Cardiac fibroblast (primary cell): ENCODE results near the gene PANX2.

Source experiments
- DNase-seq, 2 donors: peaks; one replicate each; pipeline versions ENCODE4 v3.0.0 to v3.0.0-alpha.2; 2010; ENCODE audit warnings: low read depth in 2 of 2
- H3K4me3 ChIP-seq, 2 donors: replicated peaks in 1 of 2; 1 replicate in 1 of 2; 2 replicates in 1 of 2; pipeline ENCODE4 v1.5.1; 2011; ENCODE audit warnings: low read depth in 2 of 2, low read length in 2 of 2, mild to moderate bottlenecking in 2 of 2, moderate library complexity in 1 of 2
- TF ChIP-seq, protein P1 (sequence below): IDR thresholded peaks from one replicate; pipeline ENCODE4 v1.5.1; 2011; ENCODE audit warnings: low read depth, mild to moderate bottlenecking, low read length, inconsistent platforms

Gene PANX2

DNA sequence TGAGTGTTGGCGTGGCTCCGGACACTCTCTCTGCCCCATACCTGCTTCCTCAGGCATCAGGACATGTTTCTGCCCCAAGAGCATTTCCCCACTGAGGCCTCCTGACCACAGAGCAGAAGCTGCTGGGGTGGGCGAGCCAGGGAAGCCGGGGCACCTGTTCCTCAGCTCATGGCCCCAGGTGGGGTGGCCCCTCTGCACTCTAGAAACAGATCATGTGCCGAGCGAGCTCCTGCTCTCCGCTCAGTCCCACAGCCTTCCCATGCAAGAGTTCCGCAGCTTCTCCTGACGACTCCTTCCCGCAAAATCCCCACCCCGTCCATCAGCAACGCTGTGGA lies 22.4 kb upstream of the PANX2 start:
- TF ChIP-seq, protein P1, sequence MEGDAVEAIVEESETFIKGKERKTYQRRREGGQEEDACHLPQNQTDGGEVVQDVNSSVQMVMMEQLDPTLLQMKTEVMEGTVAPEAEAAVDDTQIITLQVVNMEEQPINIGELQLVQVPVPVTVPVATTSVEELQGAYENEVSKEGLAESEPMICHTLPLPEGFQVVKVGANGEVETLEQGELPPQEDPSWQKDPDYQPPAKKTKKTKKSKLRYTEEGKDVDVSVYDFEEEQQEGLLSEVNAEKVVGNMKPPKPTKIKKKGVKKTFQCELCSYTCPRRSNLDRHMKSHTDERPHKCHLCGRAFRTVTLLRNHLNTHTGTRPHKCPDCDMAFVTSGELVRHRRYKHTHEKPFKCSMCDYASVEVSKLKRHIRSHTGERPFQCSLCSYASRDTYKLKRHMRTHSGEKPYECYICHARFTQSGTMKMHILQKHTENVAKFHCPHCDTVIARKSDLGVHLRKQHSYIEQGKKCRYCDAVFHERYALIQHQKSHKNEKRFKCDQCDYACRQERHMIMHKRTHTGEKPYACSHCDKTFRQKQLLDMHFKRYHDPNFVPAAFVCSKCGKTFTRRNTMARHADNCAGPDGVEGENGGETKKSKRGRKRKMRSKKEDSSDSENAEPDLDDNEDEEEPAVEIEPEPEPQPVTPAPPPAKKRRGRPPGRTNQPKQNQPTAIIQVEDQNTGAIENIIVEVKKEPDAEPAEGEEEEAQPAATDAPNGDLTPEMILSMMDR: no peak
- DNase-seq: no peak
- H3K4me3 ChIP-seq: no peak overlapping the region

DNA sequence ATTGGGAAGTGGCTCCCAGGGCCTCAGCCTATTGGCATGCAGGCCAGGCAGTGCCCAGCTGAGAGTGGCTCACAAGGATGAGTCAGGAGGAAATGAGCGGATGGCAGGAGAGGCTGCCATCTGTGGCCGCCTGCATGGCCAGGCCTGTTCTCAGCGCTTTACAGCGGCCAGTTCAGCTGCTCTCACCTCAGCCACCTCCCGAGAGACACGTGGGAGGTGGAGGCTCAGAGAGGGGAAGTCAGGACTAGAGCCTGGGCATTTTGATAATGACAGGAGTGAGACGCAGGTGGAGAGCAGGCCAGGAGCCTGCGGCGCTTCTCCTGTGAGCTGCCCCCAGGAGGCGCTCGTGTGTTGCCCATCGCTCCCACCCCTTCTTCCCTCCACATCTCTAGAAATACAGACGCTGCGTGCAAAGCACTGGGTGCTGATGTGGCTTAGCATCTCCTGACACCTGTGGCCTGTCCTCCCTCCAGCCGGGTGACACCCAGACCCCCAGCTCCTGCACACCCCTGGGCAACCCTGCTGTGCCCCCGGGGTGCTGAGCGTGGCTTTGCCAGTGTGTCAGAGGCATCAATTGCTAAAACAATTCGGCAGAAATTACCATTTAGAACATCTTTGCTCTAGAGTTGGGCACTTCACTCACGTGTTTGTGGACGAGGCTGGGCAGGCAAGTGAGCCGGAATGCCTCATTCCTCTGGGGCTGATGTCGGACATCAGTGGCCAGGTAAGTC lies 21.4 kb upstream of the PANX2 start:
- H3K4me3 ChIP-seq: no peak overlapping the region
- TF ChIP-seq, protein P1: peak; percentile 79
- peak; percentile 56 for DNase-seq

DNA sequence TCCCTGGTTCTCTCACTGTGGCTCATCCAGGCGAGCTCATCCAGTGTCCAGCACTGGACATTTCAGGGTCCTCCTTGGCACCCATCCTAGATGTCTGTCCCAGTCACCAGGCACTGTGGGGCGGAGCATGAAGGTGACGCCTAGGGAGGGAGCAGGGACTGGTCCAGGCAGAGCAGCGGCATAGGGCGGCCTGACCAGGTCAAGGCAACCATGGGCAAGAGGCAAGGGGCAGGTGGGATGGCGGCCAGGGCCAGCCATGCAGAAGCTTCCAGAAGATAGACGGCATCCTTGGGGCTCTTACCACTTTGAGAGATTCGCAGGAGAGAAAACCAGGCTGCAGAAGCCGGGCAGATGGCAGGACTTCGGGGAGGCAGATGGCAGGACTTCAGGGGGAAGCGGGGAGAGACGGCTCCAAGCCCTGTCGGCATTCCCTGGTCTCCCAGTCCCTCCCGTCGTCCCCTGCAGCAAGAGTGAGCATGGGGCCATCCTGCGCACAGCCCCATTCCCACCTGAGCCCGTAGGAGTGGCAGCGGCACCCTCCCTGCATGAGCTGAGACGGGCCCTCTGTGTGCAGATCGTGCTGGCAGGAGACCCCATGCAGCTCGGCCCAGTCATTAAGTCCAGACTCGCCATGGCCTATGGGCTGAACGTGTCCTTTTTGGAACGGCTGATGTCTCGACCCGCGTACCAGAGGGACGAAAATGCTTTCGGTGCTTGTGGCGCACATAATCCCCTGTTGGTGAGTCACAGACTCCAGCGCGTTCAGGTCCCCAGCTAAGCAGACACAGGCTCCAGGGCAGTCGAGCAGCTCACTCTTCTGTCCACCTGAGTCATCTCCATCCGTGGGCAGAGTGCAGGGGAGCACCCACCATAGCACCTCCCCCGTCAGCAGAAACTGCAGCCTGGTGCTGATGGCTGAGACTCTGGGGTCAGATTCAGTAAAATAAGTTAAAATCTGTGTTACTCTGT lies 20.1 kb upstream of the PANX2 start:
- DNase-seq: no peak
- no peak overlapping the region for H3K4me3 ChIP-seq
- TF ChIP-seq, protein P1: no peak

DNA sequence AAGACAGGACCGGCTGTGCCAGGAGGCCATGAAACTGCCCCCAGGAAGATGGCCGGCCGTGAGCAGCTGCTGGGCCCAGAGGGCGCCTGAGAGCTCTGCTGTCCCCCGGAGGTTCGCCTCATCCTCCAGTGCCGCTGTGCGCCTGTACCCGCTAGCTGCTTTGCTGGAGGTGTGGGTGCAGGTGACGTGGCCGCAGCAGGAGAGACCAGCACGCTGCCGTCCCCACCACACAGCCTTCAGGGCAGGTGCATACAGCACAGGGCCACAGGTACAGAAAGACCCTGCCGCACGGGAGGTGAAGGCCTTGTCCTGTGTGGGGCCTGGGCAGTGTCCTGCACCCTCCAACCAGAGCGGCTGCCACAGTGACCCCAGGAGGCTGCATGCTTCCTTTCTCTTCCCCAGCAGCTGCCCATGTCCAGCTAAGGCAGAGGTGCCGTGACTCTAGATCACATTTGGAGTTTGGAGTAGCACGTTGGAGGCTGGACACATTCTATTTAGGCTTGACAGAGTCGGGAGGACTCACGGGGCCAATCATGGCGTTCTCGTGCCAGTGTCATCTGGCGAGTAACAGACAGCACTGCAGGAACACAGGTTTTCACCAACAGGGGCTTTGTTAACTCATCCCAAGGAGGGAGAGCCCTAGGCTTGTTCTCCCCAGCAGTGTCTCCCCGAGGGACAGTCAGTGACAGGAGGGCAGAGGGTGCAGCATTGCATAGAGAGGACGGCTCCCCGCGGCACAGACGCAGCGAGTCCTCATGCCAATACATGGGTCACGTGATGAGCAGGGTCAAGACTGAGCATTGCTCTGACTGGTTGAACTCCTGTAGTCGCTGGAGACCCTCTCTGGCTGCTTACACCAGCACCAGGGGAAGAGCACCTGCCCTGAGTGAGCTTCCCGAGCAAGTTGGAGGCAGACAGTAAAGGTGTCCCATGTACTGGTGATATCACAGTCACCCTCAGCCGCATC lies 18.7 kb upstream of the PANX2 start:
- DNase-seq: no peak
- TF ChIP-seq, protein P1: no peak
- no peak overlapping the region for H3K4me3 ChIP-seq

DNA sequence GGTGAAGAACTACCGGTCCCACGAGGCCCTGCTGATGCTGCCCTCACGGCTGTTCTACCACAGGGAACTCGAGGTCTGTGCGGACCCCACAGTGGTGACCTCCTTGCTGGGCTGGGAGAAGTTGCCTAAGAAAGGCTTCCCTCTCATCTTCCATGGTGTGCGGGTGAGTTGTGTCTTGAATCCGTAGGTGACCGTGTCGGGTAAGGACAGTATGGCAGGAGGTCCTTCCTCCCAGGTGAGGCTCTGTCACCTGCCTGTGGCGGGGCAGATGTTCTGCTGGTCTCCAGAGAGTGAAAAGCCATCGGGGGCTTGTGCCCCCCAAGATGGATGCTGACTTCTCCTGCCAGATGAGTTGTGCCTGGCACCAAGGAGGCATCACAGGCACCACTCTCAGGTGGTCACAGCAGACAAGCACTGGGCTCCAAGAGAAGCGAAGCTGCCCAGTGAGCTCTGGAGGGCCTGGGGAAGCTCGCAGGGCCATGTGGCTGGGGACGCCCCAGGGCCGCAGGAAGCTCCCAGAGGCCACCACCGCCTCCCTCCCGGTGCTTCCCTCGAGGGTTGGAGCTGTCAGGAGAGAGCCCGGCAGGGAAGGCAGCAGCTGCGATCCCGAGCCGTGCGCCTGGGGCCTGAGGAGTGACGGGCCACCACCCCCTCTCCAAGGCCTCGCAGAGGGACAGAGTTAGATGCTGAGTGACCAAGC lies 17.3 kb upstream of the PANX2 start:
- no peak for DNase-seq
- TF ChIP-seq, protein P1: no peak
- H3K4me3 ChIP-seq: no peak overlapping the region

DNA sequence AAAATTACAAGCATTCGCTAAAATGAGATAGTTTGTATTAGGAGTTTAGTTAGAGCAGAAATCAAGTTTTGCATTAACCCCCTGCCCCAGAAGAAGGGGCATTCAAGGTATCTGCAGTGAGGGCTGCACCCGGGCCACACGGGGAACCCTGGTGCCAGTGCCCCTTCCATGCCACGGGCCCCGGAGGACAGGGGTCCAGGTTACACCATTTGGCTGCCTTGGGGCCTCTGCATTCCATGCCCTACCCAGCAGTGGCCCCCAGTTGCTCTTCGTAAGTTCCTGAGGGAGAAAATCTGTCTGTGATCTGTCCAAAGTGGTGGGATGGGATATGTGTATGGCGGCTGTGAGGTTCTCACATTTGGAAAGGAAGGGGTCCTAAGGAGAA lies 16.8 kb upstream of the PANX2 start:
- H3K4me3 ChIP-seq: no peak overlapping the region
- TF ChIP-seq, protein P1: no peak
- DNase-seq: no peak
